ENCODE data around the gene CELA3B.
"Not testable (repeated sequence)": the region's sequence is repeated elsewhere in the genome, so short reads cannot be mapped to it uniquely, and the experiment has no call there.

DNA sequence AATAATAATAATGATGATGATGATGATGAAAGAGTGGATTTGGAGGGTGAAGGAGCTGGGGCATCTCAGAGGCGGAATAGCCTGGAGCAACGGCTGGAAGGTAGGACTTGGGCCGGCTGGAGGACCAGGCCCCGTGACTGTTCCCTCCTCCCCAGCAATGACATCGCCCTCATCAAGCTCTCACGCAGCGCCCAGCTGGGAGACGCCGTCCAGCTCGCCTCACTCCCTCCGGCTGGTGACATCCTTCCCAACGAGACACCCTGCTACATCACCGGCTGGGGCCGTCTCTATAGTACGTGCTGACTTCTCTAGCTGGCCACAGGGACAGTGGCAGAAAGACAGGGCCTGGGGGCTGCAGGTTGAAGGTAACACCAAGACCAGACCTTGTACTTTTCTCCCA lies 6.7 kb downstream of the CELA3B start:
- TF ChIP-seq, protein P1, sequence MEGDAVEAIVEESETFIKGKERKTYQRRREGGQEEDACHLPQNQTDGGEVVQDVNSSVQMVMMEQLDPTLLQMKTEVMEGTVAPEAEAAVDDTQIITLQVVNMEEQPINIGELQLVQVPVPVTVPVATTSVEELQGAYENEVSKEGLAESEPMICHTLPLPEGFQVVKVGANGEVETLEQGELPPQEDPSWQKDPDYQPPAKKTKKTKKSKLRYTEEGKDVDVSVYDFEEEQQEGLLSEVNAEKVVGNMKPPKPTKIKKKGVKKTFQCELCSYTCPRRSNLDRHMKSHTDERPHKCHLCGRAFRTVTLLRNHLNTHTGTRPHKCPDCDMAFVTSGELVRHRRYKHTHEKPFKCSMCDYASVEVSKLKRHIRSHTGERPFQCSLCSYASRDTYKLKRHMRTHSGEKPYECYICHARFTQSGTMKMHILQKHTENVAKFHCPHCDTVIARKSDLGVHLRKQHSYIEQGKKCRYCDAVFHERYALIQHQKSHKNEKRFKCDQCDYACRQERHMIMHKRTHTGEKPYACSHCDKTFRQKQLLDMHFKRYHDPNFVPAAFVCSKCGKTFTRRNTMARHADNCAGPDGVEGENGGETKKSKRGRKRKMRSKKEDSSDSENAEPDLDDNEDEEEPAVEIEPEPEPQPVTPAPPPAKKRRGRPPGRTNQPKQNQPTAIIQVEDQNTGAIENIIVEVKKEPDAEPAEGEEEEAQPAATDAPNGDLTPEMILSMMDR (IDR thresholded peaks at IDR 0.05; ENCODE audit: low read depth, low read length, poor library complexity, severe bottlenecking): not testable (repeated sequence)
- TF ChIP-seq EZH2phosphoT487 (IDR thresholded peaks at IDR 0.05; ENCODE audit: borderline replicate concordance, low read length): not testable (repeated sequence)
